Stomach (tissue), 4 donors: ENCODE results near the gene RAB8B.

Experiments used
- CTCF ChIP-seq, 7 experiments: fragments of 450-650 bp in 4 of 7; fragments of 200-600 bp in 3 of 7; sonication (generic) in 3 of 7; IDR thresholded peaks; one replicate each; pipeline ENCODE4 v1.5.1; 2016 to 2019; ENCODE audit warnings: antibody characterized with exemption in 7 of 7, control low read depth in 2 of 7, mild to moderate bottlenecking in 1 of 7
- POLR2AphosphoS5 ChIP-seq, 3 donors: sonication (generic); formaldehyde crosslinking; IDR thresholded peaks; one replicate each; pipeline ENCODE4 v1.6.1; 2016; ENCODE audit warnings: antibody characterized with exemption in 3 of 3

- TF ChIP-seq POLR2AphosphoS5 (IDR thresholded peaks at IDR 0.05) (no peak), CTCF (IDR thresholded peaks at IDR 0.05) (no peak)
These were observed 31.4 kb upstream of the RAB8B start for GRCh38 chr15:63157891-63158431.
